ENCODE results near the gene DLX6. TPM values are rescaled to one million over a fixed set of nuclear protein-coding genes. Genes with fewer than 3 reads are reported as not detected.

Gene DLX6
- total and polyA plus RNA-seq, 12 donors = 0.15 to 0.41 TPM; not detected in 10

DNA sequence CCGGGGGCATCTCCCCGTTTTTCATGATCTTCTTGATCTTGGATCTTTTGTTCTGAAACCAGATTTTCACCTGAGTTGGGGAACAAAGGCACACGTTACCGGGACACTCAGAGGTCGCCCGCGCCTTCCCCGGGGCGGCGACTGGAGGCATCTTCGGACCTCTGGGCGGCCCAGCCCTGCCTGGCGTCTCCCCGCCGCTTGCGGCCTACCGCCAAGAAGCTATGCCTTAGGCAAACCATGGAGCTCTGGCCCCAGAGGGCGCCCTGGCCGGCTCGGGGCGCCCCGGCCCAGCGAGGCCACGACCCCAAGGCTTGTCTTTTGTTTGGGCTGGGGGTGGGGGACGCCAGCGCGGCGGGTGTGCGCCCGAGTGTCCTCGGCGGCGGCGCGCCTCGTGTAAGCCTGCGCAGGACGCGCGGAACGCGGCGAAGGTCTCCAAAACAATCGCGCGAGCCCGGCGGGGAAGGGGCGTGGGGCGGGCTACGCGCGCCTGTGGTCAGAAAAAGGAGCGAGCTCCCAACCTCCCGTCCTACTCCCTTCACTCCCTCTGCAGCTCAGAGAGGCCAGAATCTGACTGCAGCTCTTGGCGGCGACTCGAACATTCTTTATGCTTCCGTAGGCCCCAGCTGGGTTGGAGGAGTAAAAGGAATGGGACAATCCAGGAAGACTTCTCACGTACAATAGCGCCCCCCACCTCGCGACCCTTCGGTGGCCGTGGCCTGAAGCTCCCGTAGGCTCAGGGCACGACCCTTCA is 15.8 kb downstream of the DLX6 start:
- peaks cover 0 to 11% of the 10 kb centered on the region in 2 donors for H3K4me1 ChIP-seq (replicated peaks in 1 of 2)
- no peaks in the 10 kb centered on the region for H3K36me3 ChIP-seq (replicated peaks in 1 of 2)
- no peak overlapping the region for H3K27ac ChIP-seq
- TF ChIP-seq, protein P1, sequence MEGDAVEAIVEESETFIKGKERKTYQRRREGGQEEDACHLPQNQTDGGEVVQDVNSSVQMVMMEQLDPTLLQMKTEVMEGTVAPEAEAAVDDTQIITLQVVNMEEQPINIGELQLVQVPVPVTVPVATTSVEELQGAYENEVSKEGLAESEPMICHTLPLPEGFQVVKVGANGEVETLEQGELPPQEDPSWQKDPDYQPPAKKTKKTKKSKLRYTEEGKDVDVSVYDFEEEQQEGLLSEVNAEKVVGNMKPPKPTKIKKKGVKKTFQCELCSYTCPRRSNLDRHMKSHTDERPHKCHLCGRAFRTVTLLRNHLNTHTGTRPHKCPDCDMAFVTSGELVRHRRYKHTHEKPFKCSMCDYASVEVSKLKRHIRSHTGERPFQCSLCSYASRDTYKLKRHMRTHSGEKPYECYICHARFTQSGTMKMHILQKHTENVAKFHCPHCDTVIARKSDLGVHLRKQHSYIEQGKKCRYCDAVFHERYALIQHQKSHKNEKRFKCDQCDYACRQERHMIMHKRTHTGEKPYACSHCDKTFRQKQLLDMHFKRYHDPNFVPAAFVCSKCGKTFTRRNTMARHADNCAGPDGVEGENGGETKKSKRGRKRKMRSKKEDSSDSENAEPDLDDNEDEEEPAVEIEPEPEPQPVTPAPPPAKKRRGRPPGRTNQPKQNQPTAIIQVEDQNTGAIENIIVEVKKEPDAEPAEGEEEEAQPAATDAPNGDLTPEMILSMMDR (IDR thresholded peaks at IDR 0.05) = no peak
- TF ChIP-seq POLR2A (IDR thresholded peaks at IDR 0.05) = no peak
- DNase-seq = no peak
- WGBS, 4 donors = 7 to 12% (median 11%) methylated on average over 16 to 67 of the region's 67 CpGs
- no peaks in the 10 kb centered on the region for H3K9me3 ChIP-seq (replicated peaks in 1 of 3)
- H3K27me3 ChIP-seq = peaks cover 86% of the 10 kb centered on the region
- intact Hi-C loops (cut with DNase I) = loop anchor here (10.0 kb wide), 4 partner anchors 606 to 1106 kb away; no protein-coding TSS in a partner anchor
- H3K4me3 ChIP-seq = no peak overlapping the region

DNA sequence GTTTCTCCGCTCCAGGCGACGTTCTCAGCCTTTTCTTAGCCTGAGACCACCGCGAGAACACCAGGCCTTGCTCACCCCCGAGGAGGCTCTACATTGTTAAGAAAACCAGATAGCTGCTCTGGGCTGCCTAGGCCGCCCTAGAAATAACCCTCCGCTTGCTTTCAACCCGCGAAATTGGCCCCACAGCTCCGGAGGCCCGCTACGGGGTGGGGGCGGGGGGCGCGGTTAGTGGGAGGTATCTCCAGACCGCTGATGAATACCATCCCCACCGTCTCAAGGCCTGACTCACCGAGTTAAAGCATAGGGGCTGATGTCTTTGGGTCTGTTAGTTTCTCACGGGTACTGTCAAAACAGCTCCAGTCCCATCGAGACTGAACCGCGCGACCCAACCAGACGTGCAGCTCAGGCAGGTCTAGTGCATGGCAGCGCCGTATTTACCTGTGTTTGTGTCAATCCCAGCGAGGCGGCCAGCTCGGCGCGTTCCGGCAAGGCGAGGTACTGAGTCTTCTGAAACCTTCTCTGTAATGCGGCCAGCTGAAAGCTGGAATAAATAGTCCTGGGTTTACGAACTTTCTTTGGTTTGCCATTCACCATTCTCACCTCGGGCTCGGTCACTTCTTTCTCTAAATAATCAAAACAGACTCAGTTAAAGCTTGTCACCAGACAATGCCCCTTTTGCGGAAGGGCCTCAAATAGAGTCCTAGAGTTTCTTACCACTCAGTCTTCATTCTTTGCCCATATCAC is 16.6 kb downstream of the DLX6 start:
- Histone ChIP-seq H3K36me3 (replicated peaks in 1 of 2) (no peaks in the 10 kb centered on the region), H3K27me3 (peaks cover 84% of the 10 kb centered on the region), H3K9me3 (replicated peaks in 1 of 3) (no peaks in the 10 kb centered on the region), H3K27ac (no peak overlapping the region), H3K4me1 (replicated peaks in 1 of 2) (peaks cover 6 to 16% of the 10 kb centered on the region in 2 donors), H3K4me3 (no peak overlapping the region)
- DNase-seq = no peak
- WGBS, 4 donors = 24 to 31% (median 26%) methylated on average over 27 to 39 of the region's 39 CpGs
- TF ChIP-seq POLR2A (IDR thresholded peaks at IDR 0.05) = no peak
- TF ChIP-seq, protein P1 (IDR thresholded peaks at IDR 0.05) = no peak
- intact Hi-C loops (cut with DNase I) = loop anchor here (10.0 kb wide), 4 partner anchors 607 to 1107 kb away; no protein-coding TSS in a partner anchor

DNA sequence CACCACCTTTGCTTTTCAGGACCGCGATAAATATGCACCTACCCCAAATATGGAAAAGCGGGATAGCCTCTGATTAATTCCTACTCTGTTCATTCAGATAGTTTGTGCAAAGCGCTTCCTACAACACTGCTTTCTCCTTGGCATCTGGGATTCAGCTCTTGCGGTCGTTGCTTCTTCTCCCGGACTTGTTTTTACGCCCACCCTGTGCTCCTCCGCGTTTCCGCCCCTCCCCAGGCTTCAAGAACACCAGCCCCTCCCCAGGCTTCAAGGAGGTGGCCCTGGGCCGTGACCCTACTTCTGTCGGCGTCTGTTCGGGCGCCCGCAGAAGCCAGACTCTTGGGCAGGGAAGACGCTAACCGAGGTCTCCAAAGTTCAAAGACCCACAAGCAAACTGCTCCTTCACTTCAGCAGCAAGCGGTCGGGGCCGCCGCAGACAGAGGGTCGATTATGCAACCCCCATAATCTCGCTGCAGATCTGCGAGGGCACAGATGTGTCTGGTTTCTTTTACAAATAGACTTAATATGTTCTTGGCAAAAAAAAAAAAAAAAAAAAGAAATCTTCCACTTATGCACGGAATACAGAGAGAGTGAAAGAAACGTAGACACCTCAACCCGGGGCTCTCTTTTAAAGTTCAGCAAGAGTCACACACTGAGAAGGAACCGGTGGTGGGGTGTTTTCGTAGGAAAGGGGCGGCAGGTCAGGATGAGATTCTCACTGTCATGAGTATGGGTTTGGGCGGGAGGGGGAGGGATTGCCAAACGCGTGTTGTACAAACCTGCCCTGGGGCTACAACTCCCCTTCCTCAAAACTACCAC is 17.3 kb downstream of the DLX6 start:
- H3K27ac ChIP-seq = no peak overlapping the region
- intact Hi-C loops (cut with DNase I) = loop anchor here (10.0 kb wide), 4 partner anchors 608 to 1108 kb away; no protein-coding TSS in a partner anchor
- no peaks in the 10 kb centered on the region for H3K36me3 ChIP-seq (replicated peaks in 1 of 2)
- WGBS, 4 donors = 13 to 19% (median 17%) methylated on average over 35 of the region's 35 CpGs
- no peak for TF ChIP-seq POLR2A (IDR thresholded peaks at IDR 0.05)
- TF ChIP-seq, protein P1 (IDR thresholded peaks at IDR 0.05) = no peak
- DNase-seq = no peak
- no peak overlapping the region for H3K4me3 ChIP-seq
- H3K9me3 ChIP-seq (replicated peaks in 1 of 3) = no peaks in the 10 kb centered on the region
- H3K27me3 ChIP-seq = peaks cover 79% of the 10 kb centered on the region
- peaks cover 10 to 22% of the 10 kb centered on the region in 2 donors for H3K4me1 ChIP-seq (replicated peaks in 1 of 2)
